ENCODE data around the gene ACSS3.

ACSS3 gene

GRCh38 chr12:81125691-81126090 is 47.8 kb downstream of the ACSS3 start:
- Mint-ChIP-seq H3K9me3 (peaks cover 6% of the 10 kb centered on the region), H3K27me3 (no peaks in the 10 kb centered on the region), H3K36me3 (no peaks in the 10 kb centered on the region), H3K4me1 (no peaks in the 10 kb centered on the region), H3K27ac (no peak overlapping the region), H3K4me3 (no peak overlapping the region)
- CTCF ChIA-PET = no interaction called here
- no peak for DNase-seq

GRCh38 chr12:81128930-81129554 is 51.2 kb downstream of the ACSS3 start:
- no peak for DNase-seq
- no peaks in the 10 kb centered on the region for H3K27me3 Mint-ChIP-seq
- no peak overlapping the region for H3K4me3 Mint-ChIP-seq
- no peaks in the 10 kb centered on the region for H3K36me3 Mint-ChIP-seq
- no peaks in the 10 kb centered on the region for H3K4me1 Mint-ChIP-seq
- CTCF ChIA-PET = no interaction called here
- no peak overlapping the region for H3K27ac Mint-ChIP-seq
- H3K9me3 Mint-ChIP-seq = peaks cover 9% of the 10 kb centered on the region

GRCh38 chr12:81136519-81136918 is 58.6 kb downstream of the ACSS3 start:
- Mint-ChIP-seq H3K4me1 (no peaks in the 10 kb centered on the region), H3K27me3 (no peaks in the 10 kb centered on the region), H3K36me3 (no peaks in the 10 kb centered on the region), H3K27ac (no peak overlapping the region), H3K4me3 (no peak overlapping the region), H3K9me3 (no peaks in the 10 kb centered on the region)
- CTCF ChIA-PET = no interaction called here
- no peak for DNase-seq

GRCh38 chr12:81137801-81138200 is 59.9 kb downstream of the ACSS3 start:
- no peaks in the 10 kb centered on the region for H3K36me3 Mint-ChIP-seq
- H3K27me3 Mint-ChIP-seq = no peaks in the 10 kb centered on the region
- H3K4me3 Mint-ChIP-seq = no peak overlapping the region
- no peak for DNase-seq
- H3K27ac Mint-ChIP-seq = no peak overlapping the region
- no peaks in the 10 kb centered on the region for H3K4me1 Mint-ChIP-seq
- H3K9me3 Mint-ChIP-seq = no peaks in the 10 kb centered on the region
- CTCF ChIA-PET = interaction anchor here (0.7 kb wide), 1 partner anchor 17 kb away, joined by 3 read pairs; no protein-coding TSS in a partner anchor

- Mint-ChIP-seq H3K4me3 (no peak overlapping the region), H3K9me3 (peaks cover 5% of the 10 kb centered on the region), H3K27ac (no peak overlapping the region), H3K4me1 (no peaks in the 10 kb centered on the region), H3K36me3 (no peaks in the 10 kb centered on the region), H3K27me3 (no peaks in the 10 kb centered on the region)
- CTCF ChIA-PET = no interaction called here
- no peak for DNase-seq
Observed at GRCh38 chr12:81141217-81141616, 63.3 kb downstream of the ACSS3 start.

- H3K27ac Mint-ChIP-seq = no peak overlapping the region
- peaks cover 5% of the 10 kb centered on the region for H3K9me3 Mint-ChIP-seq
- no peaks in the 10 kb centered on the region for H3K27me3 Mint-ChIP-seq
- no peak overlapping the region for H3K4me3 Mint-ChIP-seq
- DNase-seq = no peak
- H3K4me1 Mint-ChIP-seq = no peaks in the 10 kb centered on the region
- CTCF ChIA-PET = no interaction called here
- H3K36me3 Mint-ChIP-seq = no peaks in the 10 kb centered on the region
Observed at GRCh38 chr12:81143057-81143456, 65.2 kb downstream of the ACSS3 start.

GRCh38 chr12:81146228-81147225 is 68.6 kb downstream of the ACSS3 start:
- CTCF ChIA-PET = no interaction called here
- Mint-ChIP-seq H3K9me3 (peaks cover 8% of the 10 kb centered on the region), H3K4me3 (no peak overlapping the region), H3K27me3 (no peaks in the 10 kb centered on the region), H3K36me3 (no peaks in the 10 kb centered on the region), H3K27ac (no peak overlapping the region), H3K4me1 (no peaks in the 10 kb centered on the region)
- DNase-seq = no peak

GRCh38 chr12:81147292-81147919 is 69.5 kb downstream of the ACSS3 start:
- Mint-ChIP-seq H3K27ac (no peak overlapping the region), H3K4me3 (no peak overlapping the region), H3K4me1 (no peaks in the 10 kb centered on the region), H3K36me3 (no peaks in the 10 kb centered on the region), H3K27me3 (no peaks in the 10 kb centered on the region), H3K9me3 (peaks cover 8% of the 10 kb centered on the region)
- CTCF ChIA-PET = no interaction called here
- DNase-seq = no peak

GRCh38 chr12:81150382-81150781 is 72.5 kb downstream of the ACSS3 start:
- Mint-ChIP-seq H3K9me3 (peaks cover 6% of the 10 kb centered on the region), H3K36me3 (no peaks in the 10 kb centered on the region), H3K27ac (no peak overlapping the region), H3K4me3 (no peak overlapping the region), H3K4me1 (no peaks in the 10 kb centered on the region), H3K27me3 (no peaks in the 10 kb centered on the region)
- no peak for DNase-seq
- CTCF ChIA-PET = no interaction called here

- H3K27ac Mint-ChIP-seq = no peak overlapping the region
- CTCF ChIA-PET = no interaction called here
- no peak overlapping the region for H3K4me3 Mint-ChIP-seq
- DNase-seq = no peak
- no peaks in the 10 kb centered on the region for H3K9me3 Mint-ChIP-seq
- no peaks in the 10 kb centered on the region for H3K36me3 Mint-ChIP-seq
- no peaks in the 10 kb centered on the region for H3K27me3 Mint-ChIP-seq
- H3K4me1 Mint-ChIP-seq = no peaks in the 10 kb centered on the region
Observed at GRCh38 chr12:81159856-81160255, 82.0 kb downstream of the ACSS3 start.

- H3K9me3 Mint-ChIP-seq = peaks cover 6% of the 10 kb centered on the region
- DNase-seq = no peak
- CTCF ChIA-PET = no interaction called here
- H3K27ac Mint-ChIP-seq = no peak overlapping the region
- no peaks in the 10 kb centered on the region for H3K36me3 Mint-ChIP-seq
- no peaks in the 10 kb centered on the region for H3K4me1 Mint-ChIP-seq
- H3K4me3 Mint-ChIP-seq = no peak overlapping the region
- no peaks in the 10 kb centered on the region for H3K27me3 Mint-ChIP-seq
Observed at GRCh38 chr12:81161680-81162079, 83.8 kb downstream of the ACSS3 start.

GRCh38 chr12:81162391-81163136 is 84.7 kb downstream of the ACSS3 start:
- Mint-ChIP-seq H3K27me3 (no peaks in the 10 kb centered on the region), H3K36me3 (no peaks in the 10 kb centered on the region), H3K4me1 (no peaks in the 10 kb centered on the region), H3K4me3 (no peak overlapping the region), H3K27ac (no peak overlapping the region), H3K9me3 (peaks cover 6% of the 10 kb centered on the region)
- DNase-seq = no peak
- CTCF ChIA-PET = no interaction called here

- DNase-seq = no peak
- Mint-ChIP-seq H3K4me1 (no peaks in the 10 kb centered on the region), H3K36me3 (no peaks in the 10 kb centered on the region), H3K9me3 (peaks cover 8% of the 10 kb centered on the region), H3K4me3 (no peak overlapping the region), H3K27me3 (no peaks in the 10 kb centered on the region), H3K27ac (no peak overlapping the region)
- CTCF ChIA-PET = no interaction called here
Observed at GRCh38 chr12:81164827-81165226, 86.9 kb downstream of the ACSS3 start.

GRCh38 chr12:81166790-81167189 is 88.9 kb downstream of the ACSS3 start:
- H3K27me3 Mint-ChIP-seq = no peaks in the 10 kb centered on the region
- no peak overlapping the region for H3K4me3 Mint-ChIP-seq
- H3K27ac Mint-ChIP-seq = no peak overlapping the region
- DNase-seq = no peak
- H3K4me1 Mint-ChIP-seq = no peaks in the 10 kb centered on the region
- H3K9me3 Mint-ChIP-seq = peaks cover 9% of the 10 kb centered on the region
- CTCF ChIA-PET = no interaction called here
- no peaks in the 10 kb centered on the region for H3K36me3 Mint-ChIP-seq

Data from activated naive CD4-positive, alpha-beta T cell treated with anti-CD3 and anti-CD28 coated beads, Interleukin-2, amount 10 ng/mL, durations not matched to agents 7 days and 5 days (primary cell).